VCaP (cell line): Measurements from ENCODE around the gene PCDHB11.
"Not testable (repeated sequence)": the region's sequence is repeated elsewhere in the genome, so short reads cannot be mapped to it uniquely, and the experiment has no call there.

Experiments
- H3K27ac ChIP-seq: fragments of 450-650 bp; 2 replicates; pipeline ENCODE4 v1.5.1; 2017
- CTCF ChIP-seq: fragments of 450-650 bp; conservative IDR thresholded peaks from 2 replicates; pipeline ENCODE4 v1.5.1; 2017; ENCODE audit warnings: mild to moderate bottlenecking, moderate library complexity

The PCDHB11 gene

DNA sequence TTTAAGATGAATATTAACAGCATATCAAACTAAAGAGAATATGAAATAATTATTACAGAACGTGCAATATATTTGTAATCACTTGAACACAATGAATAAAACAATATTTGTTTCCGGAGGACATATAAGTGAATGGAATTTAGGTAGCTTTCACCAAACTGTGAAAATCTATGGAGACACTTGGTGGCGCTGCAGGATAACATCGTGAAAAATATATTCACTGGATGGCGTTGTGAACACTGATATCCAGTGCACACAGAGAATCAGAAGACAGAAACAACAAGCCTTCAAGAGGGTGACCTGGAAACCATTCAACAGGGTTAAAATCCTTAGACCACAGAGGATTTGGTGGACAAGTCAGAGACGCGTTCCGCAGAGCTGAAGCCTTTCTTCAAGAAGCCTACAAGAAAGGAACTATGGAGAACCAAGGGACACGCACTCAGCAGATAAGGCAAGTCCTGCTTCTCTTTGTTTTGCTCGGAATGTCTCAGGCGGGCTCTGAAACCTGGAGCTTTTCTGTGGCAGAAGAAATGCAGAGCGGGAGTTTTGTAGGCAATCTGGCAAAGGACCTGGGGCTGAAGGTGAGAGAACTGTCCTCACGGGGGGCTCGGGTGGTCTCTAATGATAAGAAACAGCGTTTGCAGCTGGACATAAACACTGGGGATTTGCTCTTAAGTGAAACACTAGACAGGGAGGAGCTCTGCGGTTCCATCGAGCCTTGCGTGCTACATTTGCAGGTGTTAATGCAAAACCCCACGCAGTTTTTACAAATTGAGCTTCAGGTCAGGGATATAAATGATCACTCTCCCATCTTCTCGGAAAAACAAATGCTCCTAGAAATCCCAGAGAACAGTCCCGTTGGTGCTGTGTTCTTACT lies at the start of gene PCDHB11:
Gene PCDHB11 (plus strand): TSS at position 269 of the 877 bp plus-strand sequence. CDS start 148 bp downstream, at position 417.
- peak within 1 kb of the TSS; percentile 73 for H3K27ac ChIP-seq
- peak; percentile 87 for TF ChIP-seq CTCF

GRCh38 chr5:141149812-141150211 lies 49.6 kb upstream of the PCDHB11 start, which contains the start of gene PCDHB6:
PCDHB6 (plus strand) TSS chr5:141150057; CDS start chr5:141150258, 201 bp downstream.
- H3K27ac ChIP-seq: peak within 1 kb of the TSS; percentile 8; the same call in 1 of the 2 replicates
- TF ChIP-seq CTCF: no peak

- TF ChIP-seq CTCF: no peak
- H3K27ac ChIP-seq: no peak overlapping the region
These were observed 49.0 kb upstream of the PCDHB11 start for GRCh38 chr5:141150224-141150992.

GRCh38 chr5:141150993-141151325 lies 48.5 kb upstream of the PCDHB11 start:
- no peak for TF ChIP-seq CTCF
- no peak overlapping the region for H3K27ac ChIP-seq

- not testable (repeated sequence) for H3K27ac ChIP-seq
These were observed 47.8 kb upstream of the PCDHB11 start for GRCh38 chr5:141151632-141152031.

GRCh38 chr5:141152096-141152495 lies 47.3 kb upstream of the PCDHB11 start:
- not testable (repeated sequence) for H3K27ac ChIP-seq

- H3K27ac ChIP-seq: no peak overlapping the region
- TF ChIP-seq CTCF: peak; percentile 70
These were observed 43.7 kb upstream of the PCDHB11 start for GRCh38 chr5:141155540-141156374.

DNA sequence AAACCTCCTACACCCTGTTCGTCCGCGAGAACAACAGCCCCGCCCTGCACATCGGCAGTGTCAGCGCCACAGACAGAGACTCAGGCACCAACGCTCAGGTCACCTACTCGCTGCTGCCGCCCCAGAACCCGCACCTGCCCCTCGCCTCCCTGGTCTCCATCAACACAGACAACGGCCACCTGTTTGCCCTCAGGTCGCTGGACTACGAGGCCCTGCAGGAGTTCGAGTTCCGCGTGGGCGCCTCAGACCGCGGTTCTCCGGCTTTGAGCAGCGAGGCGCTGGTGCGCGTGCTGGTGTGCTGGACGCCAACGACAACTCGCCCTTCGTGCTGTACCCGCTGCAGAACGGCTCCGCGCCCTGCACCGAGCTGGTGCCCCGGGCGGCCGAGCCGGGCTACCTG lies 42.1 kb upstream of the PCDHB11 start:
- H3K27ac ChIP-seq: not testable (repeated sequence)

- H3K27ac ChIP-seq: not testable (repeated sequence)
These were observed 41.5 kb upstream of the PCDHB11 start for GRCh38 chr5:141157901-141158300.
